ENCODE measurements around the gene CYTIP.

DNA sequence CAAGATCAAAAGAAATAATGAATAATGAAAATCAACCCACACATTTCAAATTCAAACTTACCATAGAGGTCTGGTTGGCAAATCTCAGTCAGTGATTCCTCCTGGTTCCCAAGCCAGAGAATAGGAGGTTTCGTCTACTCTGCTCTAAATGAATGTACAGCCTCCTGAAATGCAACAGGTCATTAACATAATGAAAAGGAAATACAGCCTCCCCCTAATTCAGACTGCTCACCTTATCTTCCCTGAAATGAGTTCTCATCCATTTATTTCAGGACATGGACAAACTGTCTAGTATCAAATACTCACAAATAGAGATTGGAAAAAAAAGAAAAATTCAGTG is 43.4 kb upstream of the CYTIP start:
- TF ChIP-seq, protein P1, sequence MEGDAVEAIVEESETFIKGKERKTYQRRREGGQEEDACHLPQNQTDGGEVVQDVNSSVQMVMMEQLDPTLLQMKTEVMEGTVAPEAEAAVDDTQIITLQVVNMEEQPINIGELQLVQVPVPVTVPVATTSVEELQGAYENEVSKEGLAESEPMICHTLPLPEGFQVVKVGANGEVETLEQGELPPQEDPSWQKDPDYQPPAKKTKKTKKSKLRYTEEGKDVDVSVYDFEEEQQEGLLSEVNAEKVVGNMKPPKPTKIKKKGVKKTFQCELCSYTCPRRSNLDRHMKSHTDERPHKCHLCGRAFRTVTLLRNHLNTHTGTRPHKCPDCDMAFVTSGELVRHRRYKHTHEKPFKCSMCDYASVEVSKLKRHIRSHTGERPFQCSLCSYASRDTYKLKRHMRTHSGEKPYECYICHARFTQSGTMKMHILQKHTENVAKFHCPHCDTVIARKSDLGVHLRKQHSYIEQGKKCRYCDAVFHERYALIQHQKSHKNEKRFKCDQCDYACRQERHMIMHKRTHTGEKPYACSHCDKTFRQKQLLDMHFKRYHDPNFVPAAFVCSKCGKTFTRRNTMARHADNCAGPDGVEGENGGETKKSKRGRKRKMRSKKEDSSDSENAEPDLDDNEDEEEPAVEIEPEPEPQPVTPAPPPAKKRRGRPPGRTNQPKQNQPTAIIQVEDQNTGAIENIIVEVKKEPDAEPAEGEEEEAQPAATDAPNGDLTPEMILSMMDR (IDR thresholded peaks at IDR 0.05; ENCODE audit: low read depth, low read length), result no peak
- TF ChIP-seq POLR2A (IDR thresholded peaks at IDR 0.05; ENCODE audit: extremely low read depth, insufficient read length) (no peak), MYC (IDR thresholded peaks at IDR 0.05; ENCODE audit: low read depth, low read length) (no peak)
